ENCODE measurements around the gene EIF4A2. TPM values are rescaled to one million over a fixed set of nuclear protein-coding genes. Genes with fewer than 3 reads are reported as not detected.
"Not testable (repeated sequence)": the region's sequence is repeated elsewhere in the genome, so short reads cannot be mapped to it uniquely, and the experiment has no call there.

Gene EIF4A2
- total and polyA plus RNA-seq, 5 donors from 2014 or later = 203 to 900 (median 251) TPM

GRCh38 chr3:186814100-186814499 is 30.7 kb downstream of the EIF4A2 start:
- H3K27me3 Mint-ChIP-seq = no peaks in the 10 kb centered on the region
- no peaks in the 10 kb centered on the region for H3K4me1 Mint-ChIP-seq
- Histone ChIP-seq H3K27me3 (ENCODE audit: control insufficient read depth, insufficient read depth, low read length) (no peaks in the 10 kb centered on the region), H3K36me3 (ENCODE audit: control insufficient read depth, insufficient read depth, low read length) (no peaks in the 10 kb centered on the region), H3K4me3 (ENCODE audit: low read depth, low read length) (no peak overlapping the region), H3K4me1 (ENCODE audit: control insufficient read depth, insufficient read depth, low read length, poor library complexity, severe bottlenecking) (no peaks in the 10 kb centered on the region), H3K9me3 (ENCODE audit: control insufficient read depth in 2 of 2, low read length in 2 of 2) (no peaks in the 10 kb centered on the region), H3K27ac (ENCODE audit: insufficient read depth, low read length, poor library complexity, severe bottlenecking) (no peak overlapping the region)
- no peak for DNase-seq
- no peak for ATAC-seq (ENCODE audit: low read depth in 2 of 2)
- no peaks in the 10 kb centered on the region for H3K9me3 Mint-ChIP-seq
- H3K4me3 Mint-ChIP-seq = no peak overlapping the region
- H3K27ac Mint-ChIP-seq = no peak overlapping the region
- no peaks in the 10 kb centered on the region for H3K36me3 Mint-ChIP-seq

- H3K27ac Mint-ChIP-seq = no peak overlapping the region
- no peak for ATAC-seq (ENCODE audit: low read depth in 2 of 2)
- no peaks in the 10 kb centered on the region for H3K9me3 ChIP-seq (ENCODE audit: control insufficient read depth in 2 of 2, low read length in 2 of 2)
- H3K36me3 Mint-ChIP-seq = no peaks in the 10 kb centered on the region
- no peaks in the 10 kb centered on the region for H3K4me1 Mint-ChIP-seq
- H3K4me1 ChIP-seq (ENCODE audit: control insufficient read depth, insufficient read depth, low read length, poor library complexity, severe bottlenecking) = no peaks in the 10 kb centered on the region
- no peak overlapping the region for H3K4me3 Mint-ChIP-seq
- H3K27me3 Mint-ChIP-seq = no peaks in the 10 kb centered on the region
- H3K4me3 ChIP-seq (ENCODE audit: low read depth, low read length) = no peak overlapping the region
- no peaks in the 10 kb centered on the region for H3K27me3 ChIP-seq (ENCODE audit: control insufficient read depth, insufficient read depth, low read length)
- no peak overlapping the region for H3K27ac ChIP-seq (ENCODE audit: insufficient read depth, low read length, poor library complexity, severe bottlenecking)
- DNase-seq = no peak
- no peaks in the 10 kb centered on the region for H3K9me3 Mint-ChIP-seq
- H3K36me3 ChIP-seq (ENCODE audit: control insufficient read depth, insufficient read depth, low read length) = no peaks in the 10 kb centered on the region
Measured at GRCh38 chr3:186815435-186815834, 32.1 kb downstream of the EIF4A2 start.

GRCh38 chr3:186818516-186818915 is 35.1 kb downstream of the EIF4A2 start:
- no peaks in the 10 kb centered on the region for H3K27me3 ChIP-seq (ENCODE audit: control insufficient read depth, insufficient read depth, low read length)
- DNase-seq (no peak), ATAC-seq (ENCODE audit: low read depth in 2 of 2) (no peak)
- H3K36me3 Mint-ChIP-seq = no peaks in the 10 kb centered on the region
- no peaks in the 10 kb centered on the region for H3K4me1 ChIP-seq (ENCODE audit: control insufficient read depth, insufficient read depth, low read length, poor library complexity, severe bottlenecking)
- H3K36me3 ChIP-seq (ENCODE audit: control insufficient read depth, insufficient read depth, low read length) = no peaks in the 10 kb centered on the region
- H3K27ac Mint-ChIP-seq = no peak overlapping the region
- no peak overlapping the region for H3K4me3 Mint-ChIP-seq
- H3K9me3 ChIP-seq (ENCODE audit: control insufficient read depth in 2 of 2, low read length in 2 of 2) = no peaks in the 10 kb centered on the region
- H3K27ac ChIP-seq (ENCODE audit: insufficient read depth, low read length, poor library complexity, severe bottlenecking) = no peak overlapping the region
- peaks cover 0 to 2% (median 0%) of the 10 kb centered on the region in 4 donors for H3K4me1 Mint-ChIP-seq
- no peak overlapping the region for H3K4me3 ChIP-seq (ENCODE audit: low read depth, low read length)
- H3K9me3 Mint-ChIP-seq = no peaks in the 10 kb centered on the region
- peaks cover 6% of the 10 kb centered on the region for H3K27me3 Mint-ChIP-seq

GRCh38 chr3:186818956-186819355 is 35.6 kb downstream of the EIF4A2 start:
- no peaks in the 10 kb centered on the region for H3K9me3 ChIP-seq (ENCODE audit: control insufficient read depth in 2 of 2, low read length in 2 of 2)
- Mint-ChIP-seq H3K36me3 (no peaks in the 10 kb centered on the region), H3K27me3 (peaks cover 6% of the 10 kb centered on the region), H3K4me1 (peaks cover 0 to 2% (median 0%) of the 10 kb centered on the region in 4 donors), H3K9me3 (no peaks in the 10 kb centered on the region), H3K27ac (no peak overlapping the region), H3K4me3 (no peak overlapping the region)
- no peak overlapping the region for H3K4me3 ChIP-seq (ENCODE audit: low read depth, low read length)
- no peak for ATAC-seq (ENCODE audit: low read depth in 2 of 2)
- H3K4me1 ChIP-seq (ENCODE audit: control insufficient read depth, insufficient read depth, low read length, poor library complexity, severe bottlenecking) = no peaks in the 10 kb centered on the region
- H3K27me3 ChIP-seq (ENCODE audit: control insufficient read depth, insufficient read depth, low read length) = no peaks in the 10 kb centered on the region
- H3K27ac ChIP-seq (ENCODE audit: insufficient read depth, low read length, poor library complexity, severe bottlenecking) = no peak overlapping the region
- no peak for DNase-seq
- H3K36me3 ChIP-seq (ENCODE audit: control insufficient read depth, insufficient read depth, low read length) = no peaks in the 10 kb centered on the region

GRCh38 chr3:186821429-186822387 is 38.3 kb downstream of the EIF4A2 start:
- Histone ChIP-seq H3K4me3 (ENCODE audit: low read depth, low read length) (no peak overlapping the region), H3K27me3 (ENCODE audit: control insufficient read depth, insufficient read depth, low read length) (peaks cover 6% of the 10 kb centered on the region), H3K27ac (ENCODE audit: insufficient read depth, low read length, poor library complexity, severe bottlenecking) (no peak overlapping the region), H3K36me3 (ENCODE audit: control insufficient read depth, insufficient read depth, low read length) (no peaks in the 10 kb centered on the region), H3K4me1 (ENCODE audit: control insufficient read depth, insufficient read depth, low read length, poor library complexity, severe bottlenecking) (peaks cover 12% of the 10 kb centered on the region), H3K9me3 (ENCODE audit: control insufficient read depth in 2 of 2, low read length in 2 of 2) (no peaks in the 10 kb centered on the region)
- Mint-ChIP-seq H3K4me3 (peak overlapping the region in 1 of 4 donors; percentile 8), H3K27ac (no peak overlapping the region), H3K27me3 (peaks cover 25% of the 10 kb centered on the region), H3K4me1 (peaks cover 0 to 15% (median 10%) of the 10 kb centered on the region in 4 donors), H3K9me3 (no peaks in the 10 kb centered on the region), H3K36me3 (no peaks in the 10 kb centered on the region)
- no peak for ATAC-seq (ENCODE audit: low read depth in 2 of 2)
- peak in 2 of 3 donors; percentile 50 to 70 for DNase-seq

- H3K36me3 Mint-ChIP-seq; H3K27me3 ChIP-seq (ENCODE audit: control insufficient read depth, insufficient read depth, low read length); H3K27ac Mint-ChIP-seq; H3K27ac ChIP-seq (ENCODE audit: insufficient read depth, low read length, poor library complexity, severe bottlenecking); H3K36me3 ChIP-seq (ENCODE audit: control insufficient read depth, insufficient read depth, low read length); ATAC-seq (ENCODE audit: low read depth in 2 of 2); H3K9me3 Mint-ChIP-seq; H3K4me3 ChIP-seq (ENCODE audit: low read depth, low read length); DNase-seq; H3K4me3 Mint-ChIP-seq; H3K9me3 ChIP-seq (ENCODE audit: control insufficient read depth in 2 of 2, low read length in 2 of 2): not testable (repeated sequence)
- H3K4me1 ChIP-seq (ENCODE audit: control insufficient read depth, insufficient read depth, low read length, poor library complexity, severe bottlenecking) = peaks cover 15% of the 10 kb centered on the region
- peaks cover 26% of the 10 kb centered on the region for H3K27me3 Mint-ChIP-seq
- H3K4me1 Mint-ChIP-seq = peaks cover 0 to 15% (median 10%) of the 10 kb centered on the region in 4 donors
Measured at GRCh38 chr3:186822388-186822759, 39.0 kb downstream of the EIF4A2 start.

- DNase-seq (no peak), ATAC-seq (ENCODE audit: low read depth in 2 of 2) (no peak)
- H3K9me3 Mint-ChIP-seq = peaks cover 0 to 1% (median 0%) of the 10 kb centered on the region in 7 donors
- no peak overlapping the region for H3K27ac Mint-ChIP-seq
- Histone ChIP-seq H3K4me1 (ENCODE audit: control insufficient read depth, insufficient read depth, low read length, poor library complexity, severe bottlenecking) (peaks cover 21% of the 10 kb centered on the region), H3K4me3 (ENCODE audit: low read depth, low read length) (no peak overlapping the region), H3K9me3 (ENCODE audit: control insufficient read depth in 2 of 2, low read length in 2 of 2) (no peaks in the 10 kb centered on the region), H3K27me3 (ENCODE audit: control insufficient read depth, insufficient read depth, low read length) (peaks cover 10% of the 10 kb centered on the region), H3K27ac (ENCODE audit: insufficient read depth, low read length, poor library complexity, severe bottlenecking) (no peak overlapping the region), H3K36me3 (ENCODE audit: control insufficient read depth, insufficient read depth, low read length) (no peaks in the 10 kb centered on the region)
- peaks cover 34% of the 10 kb centered on the region for H3K27me3 Mint-ChIP-seq
- no peaks in the 10 kb centered on the region for H3K36me3 Mint-ChIP-seq
- peaks cover 0 to 18% (median 10%) of the 10 kb centered on the region in 4 donors for H3K4me1 Mint-ChIP-seq
- no peak overlapping the region for H3K4me3 Mint-ChIP-seq
Measured at GRCh38 chr3:186823386-186823785, 40.0 kb downstream of the EIF4A2 start.
